GM23248 (cell line): ENCODE results near the gene GABRG3. TPM values are rescaled to one million over a fixed set of nuclear protein-coding genes. Genes with fewer than 3 reads are reported as not detected.

Experiments used
- DNase-seq: peaks from one replicate; pipeline ENCODE4 v3.0.0-alpha.2; 2015
- H2AFZ ChIP-seq: fragments of 200-600 bp; sonication (generic); 2 replicates; pipeline ENCODE4 v1.6.1; 2016; ENCODE audit warnings: antibody characterized with exemption
- H3F3A ChIP-seq: fragments of 200-600 bp; sonication (generic); 2 replicates; pipeline ENCODE4 v1.6.1; 2016; ENCODE audit warnings: mild to moderate bottlenecking, antibody characterized with exemption, mixed run types; ENCODE audit not compliant: insufficient read depth
- H3K27ac ChIP-seq: fragments of 200-600 bp; sonication (generic); 2 replicates; pipeline ENCODE4 v1.5.1; 2016; ENCODE audit warnings: mild to moderate bottlenecking
- H3K27me3 ChIP-seq: fragments of 200-600 bp; sonication (generic); replicated peaks from 2 replicates; pipeline ENCODE4 v1.6.1; 2016; ENCODE audit warnings: mild to moderate bottlenecking; ENCODE audit not compliant: insufficient read depth
- H3K36me3 ChIP-seq: fragments of 200-600 bp; sonication (generic); 2 replicates; pipeline ENCODE4 v1.6.1; 2016; ENCODE audit warnings: low read depth, mild to moderate bottlenecking
- H3K4me1 ChIP-seq: fragments of 200-600 bp; sonication (generic); 2 replicates; pipeline ENCODE4 v1.6.1; 2016; ENCODE audit warnings: mild to moderate bottlenecking; ENCODE audit not compliant: insufficient read depth
- H3K4me2 ChIP-seq: fragments of 200-600 bp; sonication (generic); one replicate; pipeline ENCODE4 v1.6.1; 2016; ENCODE audit warnings: mild to moderate bottlenecking; ENCODE audit not compliant: unreplicated experiment
- H3K4me3 ChIP-seq: fragments of 200-600 bp; sonication (generic); 2 replicates; pipeline ENCODE4 v1.5.1; 2016; ENCODE audit warnings: mild to moderate bottlenecking
- H3K79me2 ChIP-seq: fragments of 200-600 bp; sonication (generic); 2 replicates; pipeline ENCODE4 v1.6.1; 2016; ENCODE audit warnings: mild to moderate bottlenecking; ENCODE audit not compliant: insufficient read depth
- H3K9ac ChIP-seq: fragments of 200-600 bp; sonication (generic); 2 replicates; pipeline ENCODE4 v1.6.1; 2016; ENCODE audit warnings: mild to moderate bottlenecking
- H3K9me2 ChIP-seq: fragments of 200-600 bp; sonication (generic); 2 replicates; pipeline ENCODE4 v1.6.1; 2016; ENCODE audit warnings: mixed run types, mild to moderate bottlenecking, moderate library complexity; ENCODE audit not compliant: insufficient read depth
- H3K9me3 ChIP-seq: fragments of 200-600 bp; sonication (generic); one replicate; pipeline ENCODE4 v1.6.1; 2017; ENCODE audit warnings: low read depth
- H4K20me1 ChIP-seq: fragments of 200-600 bp; sonication (generic); 2 replicates; pipeline ENCODE4 v1.6.0; 2016; ENCODE audit not compliant: insufficient read depth
- EZH2 ChIP-seq: fragments of 200-600 bp; sonication (generic); IDR thresholded peaks from 2 replicates; pipeline ENCODE4 v1.6.1; 2018; ENCODE audit warnings: antibody characterized with exemption, mild to moderate bottlenecking; ENCODE audit not compliant: insufficient read depth, poor library complexity, severe bottlenecking
- EZH2phosphoT487 ChIP-seq: fragments of 200-600 bp; sonication (generic); IDR thresholded peaks from 2 replicates; pipeline ENCODE4 v1.6.1; 2018; ENCODE audit warnings: antibody characterized with exemption, moderate library complexity, mild to moderate bottlenecking, low read depth; ENCODE audit not compliant: insufficient read depth
- WGBS, 2 experiments: methylation state at CpG; one replicate each; pipeline ENCODE4 v1.1.6; 2015 to 2017; ENCODE audit warnings: low lambda C conversion rate in 2 of 2, low coverage in 1 of 2; ENCODE audit errors: missing lambda C conversion rate in 2 of 2; 5-methylcytosine and 5-hydroxymethylcytosine counted together
- in situ Hi-C: fragments of 300-500 bp; cut with MboI; formaldehyde crosslinking; loops from 2 replicates; pipeline ENCODE4 v1.15.0; 2020
- polyA plus RNA-seq: library from polyadenylated mRNA; unstranded; fragments of >200 nt; fragmentation: Nextera tagmentation; extraction: Ambion mirVana; gene quantifications from 2 replicates; pipeline ENCODE4 v1.2.1, GENCODE V29; 2016
- total RNA-seq: library from RNA; depleted of rRNA; stranded (reverse); fragments of >200 nt; shearing (Covaris generic); gene quantifications from 2 replicates; pipeline ENCODE4 v1.2.3, GENCODE V29; 2014

Gene GABRG3
- total and polyA plus RNA-seq, 2 experiments from 2014 or later: not detected

- no peaks in the 10 kb centered on the region for H3F3A ChIP-seq
- H3K79me2 ChIP-seq: no peaks in the 10 kb centered on the region
- H2AFZ ChIP-seq: no peak overlapping the region
- 29 to 35% methylated on average over 6 of the region's 6 CpGs for WGBS, 2 experiments
- H3K27me3 ChIP-seq: no peaks in the 10 kb centered on the region
- TF ChIP-seq EZH2phosphoT487: no peak
- no peak for TF ChIP-seq EZH2
- H3K4me1 ChIP-seq: no peaks in the 10 kb centered on the region
- DNase-seq: no peak
- H3K9me3 ChIP-seq: no peaks in the 10 kb centered on the region
- no peak overlapping the region for H3K9ac ChIP-seq
- no peaks in the 10 kb centered on the region for H4K20me1 ChIP-seq
- H3K27ac ChIP-seq: no peak overlapping the region
- H3K36me3 ChIP-seq: no peaks in the 10 kb centered on the region
- H3K9me2 ChIP-seq: no peaks in the 10 kb centered on the region
- in situ Hi-C loops: no loop called here
- H3K4me2 ChIP-seq: no peak overlapping the region
- H3K4me3 ChIP-seq: no peak overlapping the region
Measured at GRCh38 chr15:27412415-27412814, 441.4 kb downstream of the GABRG3 start.

- TF ChIP-seq EZH2 (no peak), EZH2phosphoT487 (no peak)
- Histone ChIP-seq H3K27me3 (no peaks in the 10 kb centered on the region), H3K9ac (no peak overlapping the region), H3K4me3 (no peak overlapping the region), H3K79me2 (no peaks in the 10 kb centered on the region), H3K4me2 (no peak overlapping the region), H3K27ac (no peak overlapping the region), H3F3A (no peaks in the 10 kb centered on the region), H3K9me3 (no peaks in the 10 kb centered on the region), H2AFZ (no peak overlapping the region), H3K4me1 (no peaks in the 10 kb centered on the region), H3K9me2 (no peaks in the 10 kb centered on the region), H3K36me3 (no peaks in the 10 kb centered on the region), H4K20me1 (no peaks in the 10 kb centered on the region)
- WGBS, 2 experiments: 32 to 40% methylated on average over 7 of the region's 7 CpGs
- DNase-seq: peak; percentile 45
- in situ Hi-C loops: no loop called here
Measured at GRCh38 chr15:27414168-27414870, 443.3 kb downstream of the GABRG3 start.

- WGBS, 2 experiments: 33% methylated on average over 5 of the region's 5 CpGs
- no peaks in the 10 kb centered on the region for H3K9me3 ChIP-seq
- H3K9me2 ChIP-seq: no peaks in the 10 kb centered on the region
- no peaks in the 10 kb centered on the region for H3K27me3 ChIP-seq
- TF ChIP-seq EZH2 (no peak), EZH2phosphoT487 (no peak)
- in situ Hi-C loops: no loop called here
- H3K27ac ChIP-seq: no peak overlapping the region
- H3K4me1 ChIP-seq: no peaks in the 10 kb centered on the region
- H3K9ac ChIP-seq: no peak overlapping the region
- H2AFZ ChIP-seq: no peak overlapping the region
- no peak overlapping the region for H3K4me3 ChIP-seq
- DNase-seq: peak; percentile 3
- no peaks in the 10 kb centered on the region for H3F3A ChIP-seq
- H3K4me2 ChIP-seq: no peak overlapping the region
- no peaks in the 10 kb centered on the region for H4K20me1 ChIP-seq
- H3K36me3 ChIP-seq: no peaks in the 10 kb centered on the region
- H3K79me2 ChIP-seq: no peaks in the 10 kb centered on the region
Measured at GRCh38 chr15:27418726-27419125, 447.7 kb downstream of the GABRG3 start.

GRCh38 chr15:27422997-27423396 lies 452.0 kb downstream of the GABRG3 start:
- Histone ChIP-seq H3K79me2 (no peaks in the 10 kb centered on the region), H2AFZ (no peak overlapping the region), H4K20me1 (no peaks in the 10 kb centered on the region), H3F3A (no peaks in the 10 kb centered on the region), H3K9me2 (no peaks in the 10 kb centered on the region), H3K36me3 (no peaks in the 10 kb centered on the region), H3K27me3 (no peaks in the 10 kb centered on the region), H3K9me3 (no peaks in the 10 kb centered on the region), H3K4me1 (no peaks in the 10 kb centered on the region), H3K4me3 (no peak overlapping the region), H3K9ac (no peak overlapping the region), H3K4me2 (no peak overlapping the region), H3K27ac (no peak overlapping the region)
- DNase-seq: no peak
- TF ChIP-seq EZH2: no peak
- no peak for TF ChIP-seq EZH2phosphoT487
- in situ Hi-C loops: no loop called here

GRCh38 chr15:27426805-27427204 lies 455.8 kb downstream of the GABRG3 start:
- no peak overlapping the region for H3K9ac ChIP-seq
- no peaks in the 10 kb centered on the region for H3K4me1 ChIP-seq
- H3K36me3 ChIP-seq: no peaks in the 10 kb centered on the region
- no peak overlapping the region for H2AFZ ChIP-seq
- H3K4me2 ChIP-seq: no peak overlapping the region
- H3K79me2 ChIP-seq: no peaks in the 10 kb centered on the region
- DNase-seq: no peak
- no peak overlapping the region for H3K27ac ChIP-seq
- TF ChIP-seq EZH2phosphoT487 (no peak), EZH2 (no peak)
- in situ Hi-C loops: no loop called here
- no peaks in the 10 kb centered on the region for H3K27me3 ChIP-seq
- H3K9me3 ChIP-seq: no peaks in the 10 kb centered on the region
- H4K20me1 ChIP-seq: no peaks in the 10 kb centered on the region
- no peaks in the 10 kb centered on the region for H3F3A ChIP-seq
- WGBS, 2 experiments: 40 to 52% methylated on average over 1 of the region's 1 CpG
- no peak overlapping the region for H3K4me3 ChIP-seq
- no peaks in the 10 kb centered on the region for H3K9me2 ChIP-seq
